Neuron (in vitro differentiated cells): ENCODE results near the gene INSIG1.

ENCODE experiments used
- H2AFZ ChIP-seq: one replicate; pipeline ENCODE4 v1.6.1; 2013; ENCODE audit warnings: low read depth, mild to moderate bottlenecking, inconsistent platforms, low read length, moderate library complexity
- H3K27me3 ChIP-seq: one replicate; pipeline ENCODE4 v1.6.1; 2013; ENCODE audit warnings: low read length; ENCODE audit not compliant: insufficient read depth
- H3K36me3 ChIP-seq: one replicate; pipeline ENCODE4 v1.6.1; 2013; ENCODE audit warnings: low read length; ENCODE audit not compliant: insufficient read depth
- H3K4me1 ChIP-seq: one replicate; pipeline ENCODE4 v1.6.1; 2013; ENCODE audit warnings: low read length; ENCODE audit not compliant: insufficient read depth
- H3K4me3 ChIP-seq: 2 replicates; pipeline ENCODE4 v1.5.1; 2013; ENCODE audit warnings: mild to moderate bottlenecking, low read length, moderate library complexity
- H3K9me3 ChIP-seq: one replicate; pipeline ENCODE4 v1.6.1; 2013; ENCODE audit warnings: low read length

Gene INSIG1

GRCh38 chr7:155349601-155350331 is 52.1 kb downstream of the INSIG1 start:
- Histone ChIP-seq H3K4me3 (no peak overlapping the region), H3K27me3 (peaks cover 12% of the 10 kb centered on the region), H3K4me1 (no peaks in the 10 kb centered on the region), H2AFZ (no peak overlapping the region), H3K9me3 (no peaks in the 10 kb centered on the region), H3K36me3 (no peaks in the 10 kb centered on the region)

GRCh38 chr7:155351120-155351870 is 53.6 kb downstream of the INSIG1 start:
- peaks cover 12% of the 10 kb centered on the region for H3K27me3 ChIP-seq
- H3K36me3 ChIP-seq = no peaks in the 10 kb centered on the region
- no peaks in the 10 kb centered on the region for H3K4me1 ChIP-seq
- no peaks in the 10 kb centered on the region for H3K9me3 ChIP-seq
- no peak overlapping the region for H2AFZ ChIP-seq
- H3K4me3 ChIP-seq = no peak overlapping the region

- peaks cover 18% of the 10 kb centered on the region for H3K27me3 ChIP-seq
These were observed 54.5 kb downstream of the INSIG1 start for GRCh38 chr7:155352076-155352752.

GRCh38 chr7:155352753-155353115 is 55.1 kb downstream of the INSIG1 start:
- Histone ChIP-seq H3K36me3 (no peaks in the 10 kb centered on the region), H3K9me3 (no peaks in the 10 kb centered on the region), H2AFZ (no peak overlapping the region), H3K4me1 (no peaks in the 10 kb centered on the region), H3K4me3 (no peak overlapping the region), H3K27me3 (peaks cover 23% of the 10 kb centered on the region)

More at GRCh38 chr7:155352076-155352752, 54.5 kb downstream of the INSIG1 start:
- H3K9me3 ChIP-seq = no peaks in the 10 kb centered on the region
- H3K4me1 ChIP-seq = no peaks in the 10 kb centered on the region
- no peak overlapping the region for H2AFZ ChIP-seq
- no peaks in the 10 kb centered on the region for H3K36me3 ChIP-seq
- H3K4me3 ChIP-seq = no peak overlapping the region

- peaks cover 29% of the 10 kb centered on the region for H3K27me3 ChIP-seq
These were observed 55.7 kb downstream of the INSIG1 start for GRCh38 chr7:155353256-155353897.

GRCh38 chr7:155354371-155355048 is 56.8 kb downstream of the INSIG1 start:
- Histone ChIP-seq H3K36me3 (no peaks in the 10 kb centered on the region), H3K4me1 (no peaks in the 10 kb centered on the region), H3K9me3 (no peaks in the 10 kb centered on the region), H3K4me3 (no peak overlapping the region), H3K27me3 (peaks cover 37% of the 10 kb centered on the region), H2AFZ (no peak overlapping the region)

More at GRCh38 chr7:155353256-155353897, 55.7 kb downstream of the INSIG1 start:
- Histone ChIP-seq H3K4me3 (no peak overlapping the region), H3K9me3 (no peaks in the 10 kb centered on the region), H2AFZ (no peak overlapping the region), H3K36me3 (no peaks in the 10 kb centered on the region), H3K4me1 (no peaks in the 10 kb centered on the region)

GRCh38 chr7:155355176-155355575 is 57.5 kb downstream of the INSIG1 start:
- H3K27me3 ChIP-seq = peaks cover 44% of the 10 kb centered on the region
- H3K4me3 ChIP-seq = no peak overlapping the region
- H3K9me3 ChIP-seq = no peaks in the 10 kb centered on the region
- no peak overlapping the region for H2AFZ ChIP-seq
- no peaks in the 10 kb centered on the region for H3K36me3 ChIP-seq
- H3K4me1 ChIP-seq = no peaks in the 10 kb centered on the region

- Histone ChIP-seq H2AFZ (no peak overlapping the region), H3K9me3 (no peaks in the 10 kb centered on the region), H3K36me3 (no peaks in the 10 kb centered on the region), H3K27me3 (peaks cover 49% of the 10 kb centered on the region), H3K4me1 (no peaks in the 10 kb centered on the region), H3K4me3 (no peak overlapping the region)
These were observed 58.1 kb downstream of the INSIG1 start for GRCh38 chr7:155355745-155356144.

- Histone ChIP-seq H3K4me3 (no peak overlapping the region), H3K27me3 (peaks cover 57% of the 10 kb centered on the region), H3K36me3 (no peaks in the 10 kb centered on the region), H3K9me3 (no peaks in the 10 kb centered on the region), H3K4me1 (no peaks in the 10 kb centered on the region), H2AFZ (no peak overlapping the region)
These were observed 58.8 kb downstream of the INSIG1 start for GRCh38 chr7:155356323-155357105.

GRCh38 chr7:155357573-155358041 is 59.9 kb downstream of the INSIG1 start:
- H3K27me3 ChIP-seq = peaks cover 60% of the 10 kb centered on the region

GRCh38 chr7:155358066-155358947 is 60.6 kb downstream of the INSIG1 start:
- Histone ChIP-seq H2AFZ (no peak overlapping the region), H3K4me1 (no peaks in the 10 kb centered on the region), H3K4me3 (no peak overlapping the region), H3K27me3 (peaks cover 64% of the 10 kb centered on the region), H3K9me3 (no peaks in the 10 kb centered on the region), H3K36me3 (no peaks in the 10 kb centered on the region)

More at GRCh38 chr7:155357573-155358041, 59.9 kb downstream of the INSIG1 start:
- Histone ChIP-seq H3K4me1 (no peaks in the 10 kb centered on the region), H3K36me3 (no peaks in the 10 kb centered on the region), H3K9me3 (no peaks in the 10 kb centered on the region), H2AFZ (no peak overlapping the region), H3K4me3 (no peak overlapping the region)
